Measurements from ENCODE around the gene VPS33B. TPM values are rescaled to one million over a fixed set of nuclear protein-coding genes. Genes with fewer than 3 reads are reported as not detected.

The VPS33B gene
- total RNA-seq, 1 experiment from 2014 or later = 7.6 TPM

DNA sequence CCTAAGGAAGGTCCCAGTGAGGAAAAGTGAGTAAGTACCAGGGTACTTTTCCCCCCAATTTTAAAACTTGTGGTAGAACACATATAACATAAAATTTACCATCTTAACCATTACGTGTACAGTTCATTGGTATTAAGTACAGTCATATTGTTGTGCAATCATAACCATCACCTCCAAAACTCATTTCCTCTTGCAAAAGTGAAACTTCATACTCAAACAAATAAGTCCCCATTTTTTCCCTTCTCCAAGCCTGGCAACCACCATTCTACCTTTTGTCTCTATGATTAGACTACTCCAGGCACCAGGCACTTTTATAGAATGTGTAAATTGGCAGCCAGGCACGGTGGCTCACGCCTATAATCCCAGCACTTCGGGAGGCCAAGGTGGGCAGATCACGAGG is 40.3 kb downstream of the VPS33B start:
- DNase-seq (ENCODE audit: low spot score) = no peak

DNA sequence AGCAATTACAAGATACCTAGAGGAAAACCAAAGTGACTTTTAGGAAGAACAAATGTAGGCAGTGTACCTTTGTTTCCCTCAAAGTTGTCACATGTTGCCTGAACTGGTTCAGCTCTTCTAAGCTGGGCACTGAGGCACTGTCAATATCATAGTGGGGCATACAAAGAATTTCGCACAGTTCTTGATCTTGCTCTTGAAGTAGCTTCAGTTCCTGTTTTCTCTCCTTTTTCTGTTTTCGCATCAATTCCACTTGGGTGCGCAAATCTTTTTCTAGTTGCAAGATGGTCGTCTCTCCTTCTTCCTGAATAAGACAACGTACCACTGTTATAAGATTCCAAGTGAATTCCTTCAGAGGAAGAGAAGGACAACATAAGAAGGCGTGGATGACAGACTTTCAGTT is 40.7 kb downstream of the VPS33B start:
- no peak for DNase-seq (ENCODE audit: low spot score)

DNA sequence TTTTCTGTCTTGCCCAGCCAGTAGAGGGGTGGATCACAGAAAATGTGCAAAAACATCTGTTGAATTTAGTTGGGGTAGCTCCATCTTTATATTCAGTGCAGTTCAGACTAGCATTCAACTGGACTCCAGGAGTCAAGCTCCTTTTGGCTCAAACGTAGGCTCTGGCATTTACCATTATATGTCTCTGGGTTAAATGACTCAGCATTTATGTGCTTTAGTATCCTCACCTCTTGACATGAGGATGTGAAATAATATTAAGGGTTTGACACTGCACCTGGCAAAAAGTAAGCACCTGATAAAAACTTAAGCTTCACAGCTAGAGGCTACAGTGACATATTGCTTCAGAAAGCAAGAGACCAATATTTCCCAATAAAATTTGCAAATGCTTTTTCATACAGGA is 42.8 kb downstream of the VPS33B start:
- no peak for DNase-seq (ENCODE audit: low spot score)

DNA sequence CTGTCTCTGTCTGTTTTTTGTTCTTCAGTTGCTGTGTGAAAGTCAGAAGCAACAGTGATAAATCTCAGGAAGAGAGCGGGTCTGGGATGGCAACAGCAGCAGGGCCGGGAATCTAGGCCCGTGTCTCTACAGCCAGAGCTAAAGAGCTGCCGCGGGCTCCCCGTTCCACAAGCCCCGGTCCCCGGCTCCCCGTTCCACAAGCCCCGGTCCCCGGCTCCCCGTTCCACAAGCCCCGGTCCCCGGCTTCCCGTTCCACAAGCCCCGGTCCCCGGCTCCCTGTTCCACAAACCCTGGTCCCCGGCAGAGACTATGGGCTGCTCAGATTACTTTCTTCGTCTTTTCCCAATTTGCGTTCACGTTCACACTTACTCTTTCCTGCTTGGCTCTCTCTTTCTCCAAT is 48.2 kb downstream of the VPS33B start:
- DNase-seq (ENCODE audit: low spot score) = no peak

DNA sequence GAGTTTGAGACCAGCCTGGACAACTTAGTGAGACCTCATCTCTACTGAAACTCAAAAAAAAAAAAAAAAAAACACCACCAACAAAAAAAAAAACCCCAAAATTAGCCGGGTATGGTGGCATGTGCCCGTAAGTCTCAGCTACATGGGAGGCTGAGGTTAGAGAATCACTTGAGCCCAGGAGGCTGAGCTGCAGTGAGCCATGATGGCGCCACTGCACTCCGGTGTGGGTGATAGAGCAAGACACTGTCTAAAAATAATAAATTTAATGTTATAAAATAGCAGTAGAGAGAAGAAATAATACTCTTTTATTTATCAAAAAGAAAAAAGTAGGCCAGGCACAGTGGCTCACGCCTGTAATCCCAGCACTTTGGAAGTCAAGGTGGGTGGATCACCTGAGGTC is 50.3 kb downstream of the VPS33B start:
- no peak for DNase-seq (ENCODE audit: low spot score)

DNA sequence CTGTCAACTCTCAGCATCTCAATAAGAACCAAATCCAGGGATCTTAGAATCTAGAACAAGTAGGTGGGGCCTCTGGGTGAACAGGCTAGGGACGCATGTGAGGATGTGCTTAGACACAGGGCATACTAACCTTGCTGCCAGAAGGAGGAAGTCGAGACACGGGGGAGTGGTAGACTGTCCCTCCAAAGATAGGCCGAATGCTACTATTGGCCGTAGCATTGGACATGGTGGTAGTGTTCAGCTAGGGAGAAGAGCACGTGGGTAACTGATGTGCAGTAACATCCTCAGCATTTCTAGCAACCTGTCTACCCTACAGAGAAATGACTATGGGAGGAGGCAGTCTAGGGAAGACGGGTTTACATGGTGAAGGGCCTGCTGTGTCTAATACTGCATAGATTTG is 52.1 kb downstream of the VPS33B start:
- DNase-seq (ENCODE audit: low spot score) = no peak

DNA sequence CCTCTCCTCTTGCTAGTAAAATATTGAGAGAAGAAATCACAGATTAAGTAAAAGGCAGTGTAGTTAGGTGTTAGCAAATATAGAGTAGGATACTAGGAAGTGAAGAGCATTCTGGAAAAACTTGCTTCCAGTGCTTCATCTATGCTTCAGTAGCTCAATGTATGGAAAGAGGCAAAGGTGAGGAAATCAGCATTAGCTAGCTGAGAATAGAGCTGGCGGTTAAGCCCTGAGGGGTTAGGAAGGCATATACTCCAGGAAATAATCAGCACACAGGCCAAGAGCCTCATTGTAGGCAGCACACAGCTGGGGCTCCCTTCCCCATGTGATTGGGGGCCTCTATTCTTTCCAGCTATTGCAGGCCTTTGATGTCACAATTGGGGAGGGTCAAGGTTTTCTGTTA is 54.0 kb downstream of the VPS33B start:
- no peak for DNase-seq (ENCODE audit: low spot score)

DNA sequence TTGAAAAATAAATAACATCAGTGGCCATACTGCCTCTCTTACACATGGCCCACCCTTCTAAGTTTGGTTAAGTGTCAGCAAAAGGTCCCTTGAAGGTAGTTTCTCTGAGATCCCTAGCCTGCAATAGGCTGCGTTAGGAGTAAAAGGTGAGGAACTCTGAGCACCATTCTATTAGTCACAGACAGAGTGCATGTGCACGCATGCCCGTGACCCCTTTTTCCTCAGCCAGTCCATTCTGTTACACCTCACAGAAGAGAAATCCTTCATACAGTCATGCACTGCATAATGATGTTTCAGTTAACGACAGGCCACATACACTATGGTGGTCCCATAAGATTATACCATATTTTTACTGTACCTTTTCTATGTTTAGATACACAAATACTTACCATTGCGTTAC is 55.2 kb downstream of the VPS33B start:
- no peak for DNase-seq (ENCODE audit: low spot score)

DNA sequence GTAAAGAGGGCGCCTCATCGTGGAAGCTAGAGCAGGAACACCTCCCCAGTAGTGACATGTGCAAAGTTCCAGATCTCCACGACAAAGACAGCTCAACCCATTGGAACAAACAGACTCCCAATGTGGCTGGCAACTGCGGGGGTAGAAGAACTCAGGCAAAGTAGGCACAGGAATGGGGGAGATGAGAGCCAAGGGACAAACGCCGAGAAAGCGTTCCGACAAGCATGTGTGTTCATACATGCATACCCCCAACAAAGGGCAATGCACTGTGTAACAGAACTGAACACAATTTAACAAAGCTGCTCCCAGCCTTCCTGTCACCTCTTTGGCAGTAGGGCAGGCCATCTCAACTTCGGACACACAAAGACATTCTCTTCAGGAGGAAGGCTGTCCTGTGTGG is 56.1 kb downstream of the VPS33B start:
- no peak for DNase-seq (ENCODE audit: low spot score)

DNA sequence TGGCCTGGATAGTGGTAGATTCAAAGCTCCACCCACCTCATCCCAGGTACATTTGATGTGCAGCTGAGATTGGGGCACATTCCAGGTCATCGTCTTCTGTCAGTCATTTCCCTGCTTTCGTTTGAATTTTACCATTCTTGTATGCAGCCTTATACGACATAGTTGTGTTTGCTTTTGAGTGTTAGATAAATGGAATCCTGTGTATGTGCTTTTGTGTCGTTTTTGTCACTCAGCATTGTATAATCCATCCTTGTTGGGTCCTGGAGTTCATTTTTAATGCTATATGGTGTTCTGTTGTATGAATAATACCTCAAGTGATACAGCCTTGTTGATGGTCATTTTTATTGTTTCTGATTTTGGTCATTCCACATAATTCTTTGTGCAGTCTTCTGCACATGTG is 60.4 kb downstream of the VPS33B start:
- DNase-seq (ENCODE audit: low spot score) = no peak

DNA sequence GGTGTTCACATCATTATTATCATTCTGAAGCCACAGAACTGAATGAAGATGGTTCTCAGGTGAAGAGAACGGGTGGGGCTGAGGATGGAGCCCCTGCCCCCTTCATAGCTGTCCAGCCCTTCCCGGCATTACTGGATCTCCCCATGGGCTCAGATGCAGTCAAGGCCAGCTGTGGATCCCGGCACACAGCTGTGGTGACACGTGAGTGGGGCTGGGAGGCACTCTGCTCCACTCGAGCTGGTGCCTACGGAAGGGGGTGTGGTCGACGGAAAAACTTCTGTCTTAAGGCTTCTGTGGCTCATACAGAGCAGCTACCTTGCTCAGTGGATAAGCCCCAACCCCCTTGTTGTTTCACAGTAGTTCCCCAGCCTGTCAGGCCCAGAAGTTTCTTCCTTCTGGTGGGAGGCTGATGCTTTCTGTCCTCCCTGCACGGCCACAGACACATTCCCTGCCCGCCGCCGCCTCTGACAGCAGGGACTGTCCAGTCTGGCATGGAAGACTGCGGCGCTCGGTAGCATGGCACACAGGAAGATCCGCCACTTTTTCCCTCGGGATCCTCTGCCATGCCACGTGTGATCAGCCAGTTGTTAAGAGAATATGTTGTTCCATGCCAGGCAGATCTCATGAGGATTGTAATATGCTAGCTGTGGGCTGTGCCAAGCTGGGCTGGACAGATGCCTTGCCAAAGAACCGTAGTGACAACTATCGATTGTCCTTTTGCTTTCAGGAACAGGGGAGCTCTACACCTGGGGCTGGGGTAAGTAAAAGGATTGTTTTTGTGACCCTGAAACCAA is 61.9 kb downstream of the VPS33B start:
- no peak for DNase-seq (ENCODE audit: low spot score)

DNA sequence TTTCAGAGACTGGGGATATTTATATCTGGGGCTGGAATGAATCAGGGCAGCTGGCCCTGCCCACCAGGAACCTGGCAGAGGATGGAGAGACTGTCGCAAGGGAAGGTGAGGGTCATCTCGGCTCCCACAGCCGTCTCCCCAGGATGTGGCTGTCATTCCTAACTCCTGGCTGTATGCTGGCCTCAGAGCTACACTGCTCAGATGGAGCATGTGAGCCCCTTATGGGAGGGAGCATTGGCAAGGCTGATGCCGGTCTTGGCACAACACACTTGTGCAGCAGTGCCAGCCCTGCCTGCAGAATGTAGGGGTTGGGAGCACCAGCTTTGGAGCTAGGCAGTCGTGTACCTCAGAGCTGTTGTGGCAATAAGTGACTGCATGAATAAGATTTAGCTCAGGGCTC is 62.5 kb downstream of the VPS33B start:
- no peak for DNase-seq (ENCODE audit: low spot score)

DNA sequence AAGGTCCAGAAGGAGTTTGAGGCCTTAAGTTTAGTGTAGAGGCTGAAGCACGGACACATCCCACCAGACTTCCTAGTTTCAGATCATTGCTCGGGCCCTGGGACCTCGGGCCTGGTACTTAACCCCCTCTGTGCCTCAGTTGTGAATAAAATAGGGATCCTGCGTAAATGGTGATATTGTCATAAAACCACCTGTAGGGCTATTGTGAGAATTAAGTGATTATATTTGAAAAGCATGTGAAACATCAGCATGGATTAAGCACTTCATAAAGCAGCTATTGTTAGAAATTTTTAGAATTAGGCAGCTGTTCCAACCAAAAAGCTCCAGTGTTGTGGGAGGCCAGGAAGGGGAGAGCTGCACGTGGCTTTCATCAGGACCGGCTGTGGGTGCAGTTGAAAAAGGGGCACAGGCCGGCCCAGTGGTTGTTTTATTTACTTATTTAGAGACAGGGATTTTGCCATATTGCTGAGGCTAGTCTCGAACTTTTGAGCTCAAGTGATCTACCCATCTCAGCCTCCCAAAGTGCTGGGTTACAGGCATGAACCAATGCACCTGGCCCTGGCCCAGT is 63.3 kb downstream of the VPS33B start:
- DNase-seq (ENCODE audit: low spot score) = no peak

DNA sequence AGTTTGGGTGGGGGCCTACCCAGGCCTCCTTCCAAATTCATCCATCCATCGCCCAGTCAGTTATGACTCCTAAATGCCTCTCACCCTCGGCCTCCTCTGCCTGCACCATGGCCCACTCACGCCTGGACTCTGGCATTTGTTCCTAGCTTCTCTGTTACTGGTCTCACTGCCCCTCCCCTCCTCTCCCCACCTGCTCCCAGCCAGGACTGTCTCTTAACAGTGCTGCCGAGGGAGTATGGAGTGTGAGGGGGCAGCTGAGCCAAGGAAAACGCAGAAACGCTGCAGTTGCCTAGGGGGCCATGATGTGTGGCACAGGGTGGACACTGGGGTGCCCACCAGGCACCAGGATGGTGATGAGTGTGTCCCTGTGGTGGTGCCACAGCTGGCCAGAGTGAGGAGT is 64.6 kb downstream of the VPS33B start:
- DNase-seq (ENCODE audit: low spot score) = no peak

DNA sequence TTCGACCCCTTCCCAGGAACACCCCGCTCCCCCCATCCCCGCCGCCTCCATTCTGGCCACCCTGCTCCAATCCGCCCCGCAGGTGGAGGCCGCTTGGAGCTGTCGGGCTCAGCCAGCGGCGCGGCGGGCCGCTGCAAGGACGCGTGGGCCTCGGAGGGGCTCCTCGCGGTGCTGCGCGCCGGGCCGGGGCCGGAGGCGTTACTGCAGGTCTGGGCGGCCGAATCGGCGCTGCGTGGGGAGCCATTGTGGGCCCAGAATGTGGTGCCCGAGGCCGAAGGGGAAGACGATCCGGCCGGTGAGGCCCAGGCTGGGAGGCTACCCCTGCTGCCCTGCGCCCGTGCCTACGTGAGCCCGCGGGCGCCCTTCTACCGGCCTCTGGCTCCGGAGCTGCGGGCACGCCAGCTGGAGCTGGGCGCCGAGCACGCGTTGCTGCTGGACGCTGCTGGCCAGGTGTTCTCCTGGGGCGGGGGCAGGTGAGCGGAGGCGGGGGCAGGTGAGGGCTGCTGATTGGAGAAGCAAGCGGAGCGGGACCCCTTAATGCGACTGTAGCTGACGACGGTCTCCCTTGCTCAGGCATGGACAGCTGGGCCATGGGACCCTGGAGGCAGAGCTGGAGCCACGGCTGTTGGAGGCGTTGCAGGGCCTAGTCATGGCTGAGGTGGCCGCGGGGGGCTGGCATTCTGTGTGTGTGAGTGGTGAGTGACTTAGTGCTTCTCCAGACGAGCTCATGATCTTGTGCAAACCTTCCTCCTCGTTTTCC is 65.2 kb downstream of the VPS33B start:
- DNase-seq (ENCODE audit: low spot score) = no peak

DNA sequence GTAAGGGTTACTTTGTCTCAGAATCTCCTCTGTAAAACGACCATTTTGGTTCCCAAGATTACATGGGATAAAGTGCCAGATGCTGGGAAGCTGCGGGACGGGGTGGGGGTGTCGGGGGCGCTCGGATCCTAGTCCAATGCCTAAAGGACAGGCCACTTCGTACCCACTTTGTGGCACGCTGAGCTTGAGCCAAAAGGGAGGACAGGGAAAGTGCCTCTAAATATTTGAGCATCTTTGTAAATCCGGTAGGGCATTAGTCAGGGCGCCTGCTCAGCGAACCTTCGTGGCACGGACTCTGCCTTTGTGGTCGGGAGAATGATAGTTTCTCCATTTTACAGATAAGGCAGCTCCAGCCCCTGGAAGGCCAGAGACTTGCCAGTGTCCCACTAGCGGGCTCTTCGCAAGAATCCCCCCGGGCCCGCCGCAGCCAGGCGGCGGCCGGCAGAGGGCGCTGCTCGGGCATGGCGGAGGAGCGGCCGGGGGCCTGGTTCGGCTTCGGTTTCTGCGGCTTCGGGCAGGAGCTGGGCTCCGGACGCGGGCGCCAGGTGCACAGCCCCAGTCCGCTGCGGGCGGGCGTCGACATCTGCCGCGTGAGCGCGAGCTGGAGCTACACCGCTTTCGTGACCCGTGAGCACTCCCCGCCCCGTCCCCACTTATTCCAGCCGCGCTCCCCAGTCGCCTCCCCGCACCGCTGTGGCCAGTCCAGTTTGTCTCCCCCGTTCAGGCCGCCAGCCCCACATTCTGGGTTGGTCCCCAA is 65.9 kb downstream of the VPS33B start:
- no peak for DNase-seq (ENCODE audit: low spot score)

DNA sequence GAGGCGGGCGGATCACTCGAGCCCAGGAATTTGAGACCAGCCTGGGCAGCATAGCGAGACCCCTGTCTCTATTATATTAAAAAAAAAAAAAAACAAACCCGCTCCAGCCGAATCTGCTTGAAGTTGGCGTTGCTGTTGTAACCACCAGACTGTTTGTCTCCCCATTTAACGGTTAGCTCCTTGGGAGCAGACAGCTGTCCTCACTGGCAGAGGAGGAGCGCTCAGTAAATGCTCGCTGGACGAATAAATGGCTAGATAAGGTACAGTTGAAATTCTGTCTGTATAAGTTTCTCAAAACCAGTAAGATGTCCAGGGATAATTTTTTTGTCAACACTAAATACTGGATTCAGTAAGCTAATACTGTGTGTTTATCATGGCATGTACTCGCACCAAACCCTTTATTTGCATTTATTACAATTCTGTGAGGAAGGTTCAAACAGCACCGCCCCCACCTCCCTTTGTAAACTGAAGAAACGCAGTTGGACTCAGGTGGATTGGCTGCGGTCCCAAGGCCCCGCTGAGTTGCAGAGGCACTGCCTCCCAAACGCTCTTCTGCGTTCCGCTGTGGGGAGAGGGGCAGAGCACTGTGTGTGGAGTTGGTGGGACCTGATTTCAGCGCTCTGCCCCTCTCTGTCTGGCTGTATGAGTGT is 66.6 kb downstream of the VPS33B start:
- no peak for DNase-seq (ENCODE audit: low spot score)

DNA sequence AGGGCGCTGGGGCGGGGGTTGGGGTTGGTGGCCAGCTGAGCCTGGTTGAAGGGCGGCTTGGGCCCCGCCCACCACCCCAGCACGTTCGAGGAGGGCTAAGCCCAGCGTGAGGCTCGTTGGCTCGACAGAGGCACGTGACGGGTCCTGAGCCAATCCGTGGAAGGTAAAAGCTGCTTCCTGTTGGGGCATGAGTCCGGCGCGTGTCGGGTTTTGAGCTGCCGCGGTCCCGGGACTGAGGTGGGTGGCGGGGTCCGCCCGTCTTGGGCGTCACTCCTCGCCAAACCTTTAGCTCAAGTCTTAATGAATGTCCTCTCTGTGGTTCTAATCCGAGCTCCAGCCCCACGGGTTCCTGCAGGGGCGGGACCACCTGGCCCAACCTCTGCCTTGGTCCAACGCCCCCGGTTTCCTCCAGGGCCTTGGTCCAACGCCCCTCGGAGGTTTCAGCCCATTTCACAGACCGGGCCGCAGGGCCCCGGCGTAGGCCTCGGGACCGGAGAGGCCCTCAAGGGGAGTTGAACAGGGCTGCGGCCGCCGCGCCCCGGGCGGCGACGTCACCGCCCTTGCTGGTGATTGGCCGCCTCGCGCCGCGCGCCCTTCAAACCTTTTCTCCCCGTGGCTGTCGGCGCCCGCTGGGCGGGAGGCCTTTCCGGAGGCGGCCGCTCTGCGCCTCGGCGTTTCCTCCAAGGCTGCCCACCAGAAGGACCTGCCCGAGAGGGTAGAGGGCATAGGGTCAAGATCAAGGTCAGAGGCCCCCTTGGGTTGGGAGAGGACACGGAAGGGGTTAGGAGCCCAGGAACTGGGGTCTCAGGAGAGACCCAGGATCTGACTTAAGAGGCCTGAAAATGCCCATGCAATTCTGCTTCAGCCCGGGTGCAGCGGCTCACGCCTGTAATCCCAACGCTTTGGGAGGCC is 67.4 kb downstream of the VPS33B start, which contains the start of gene RCCD1:
Gene RCCD1 (plus strand): TSS at position 173 of the 912 bp plus-strand sequence. CDS start 1,851 bp downstream, outside the sequence.
- peak; percentile 70 for DNase-seq (ENCODE audit: low spot score)

DNA sequence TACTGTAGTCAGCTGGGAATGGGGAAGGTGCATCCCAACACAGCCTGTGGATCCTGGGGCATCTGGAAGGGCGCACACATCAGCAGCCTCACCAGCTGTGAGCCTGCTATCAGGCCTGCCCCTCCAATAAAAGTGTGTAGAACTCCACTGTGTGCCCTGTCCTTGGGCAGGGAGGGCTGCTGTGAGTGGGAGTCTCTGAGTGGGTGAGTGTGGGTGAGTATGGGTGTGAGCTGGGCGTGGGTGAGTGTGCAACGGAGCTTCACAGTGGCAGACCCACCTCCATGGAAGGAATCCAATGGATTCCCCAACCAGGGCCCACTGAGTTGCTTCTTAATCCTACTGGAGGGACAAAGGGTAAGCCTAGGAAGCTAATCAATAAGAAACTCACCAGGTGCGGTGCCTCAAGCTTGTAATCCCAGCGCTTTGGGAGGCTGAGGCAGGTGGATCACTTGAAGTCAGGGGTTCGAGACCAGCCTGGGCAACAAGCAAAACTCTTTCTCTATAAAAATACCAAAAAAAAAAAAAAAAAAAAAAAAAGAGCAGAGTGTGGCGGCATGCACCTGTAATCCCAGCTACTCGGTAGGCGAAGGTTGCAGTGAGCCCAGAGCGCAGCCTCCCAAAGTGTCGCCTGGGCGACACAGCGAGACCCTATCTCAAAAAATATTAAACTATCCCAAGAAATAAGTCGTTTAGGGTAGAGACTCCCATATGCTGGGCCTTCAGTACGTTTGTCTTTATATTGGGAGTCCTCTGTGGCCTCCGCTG is 68.3 kb downstream of the VPS33B start:
- DNase-seq (ENCODE audit: low spot score) = no peak
